ENCODE data around the gene DPF3.

The DPF3 gene

DNA sequence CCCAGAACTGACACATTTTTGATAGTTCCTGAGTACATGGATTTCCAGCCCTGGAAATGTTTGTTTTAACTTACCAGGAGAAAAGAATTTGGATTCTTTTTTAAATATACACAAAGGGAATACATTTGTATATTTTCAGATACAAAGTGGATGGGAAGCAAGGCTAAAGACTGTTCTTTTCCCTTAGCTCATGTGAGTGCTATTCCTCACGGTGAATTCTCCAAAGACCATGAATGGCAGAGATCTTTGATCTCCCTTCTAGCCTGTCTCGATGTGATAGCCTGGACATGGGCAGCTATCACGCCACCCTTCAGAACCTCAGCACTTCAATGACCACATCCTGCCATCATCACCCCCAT, 91.3 kb downstream of the DPF3 start:
- no peak overlapping the region for H3K4me3 ChIP-seq (ENCODE audit: low read depth, low read length)
- TF ChIP-seq, protein P1, sequence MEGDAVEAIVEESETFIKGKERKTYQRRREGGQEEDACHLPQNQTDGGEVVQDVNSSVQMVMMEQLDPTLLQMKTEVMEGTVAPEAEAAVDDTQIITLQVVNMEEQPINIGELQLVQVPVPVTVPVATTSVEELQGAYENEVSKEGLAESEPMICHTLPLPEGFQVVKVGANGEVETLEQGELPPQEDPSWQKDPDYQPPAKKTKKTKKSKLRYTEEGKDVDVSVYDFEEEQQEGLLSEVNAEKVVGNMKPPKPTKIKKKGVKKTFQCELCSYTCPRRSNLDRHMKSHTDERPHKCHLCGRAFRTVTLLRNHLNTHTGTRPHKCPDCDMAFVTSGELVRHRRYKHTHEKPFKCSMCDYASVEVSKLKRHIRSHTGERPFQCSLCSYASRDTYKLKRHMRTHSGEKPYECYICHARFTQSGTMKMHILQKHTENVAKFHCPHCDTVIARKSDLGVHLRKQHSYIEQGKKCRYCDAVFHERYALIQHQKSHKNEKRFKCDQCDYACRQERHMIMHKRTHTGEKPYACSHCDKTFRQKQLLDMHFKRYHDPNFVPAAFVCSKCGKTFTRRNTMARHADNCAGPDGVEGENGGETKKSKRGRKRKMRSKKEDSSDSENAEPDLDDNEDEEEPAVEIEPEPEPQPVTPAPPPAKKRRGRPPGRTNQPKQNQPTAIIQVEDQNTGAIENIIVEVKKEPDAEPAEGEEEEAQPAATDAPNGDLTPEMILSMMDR (IDR thresholded peaks at IDR 0.05; ENCODE audit: borderline replicate concordance, insufficient read depth, low read depth, low read length) = no peak

DNA sequence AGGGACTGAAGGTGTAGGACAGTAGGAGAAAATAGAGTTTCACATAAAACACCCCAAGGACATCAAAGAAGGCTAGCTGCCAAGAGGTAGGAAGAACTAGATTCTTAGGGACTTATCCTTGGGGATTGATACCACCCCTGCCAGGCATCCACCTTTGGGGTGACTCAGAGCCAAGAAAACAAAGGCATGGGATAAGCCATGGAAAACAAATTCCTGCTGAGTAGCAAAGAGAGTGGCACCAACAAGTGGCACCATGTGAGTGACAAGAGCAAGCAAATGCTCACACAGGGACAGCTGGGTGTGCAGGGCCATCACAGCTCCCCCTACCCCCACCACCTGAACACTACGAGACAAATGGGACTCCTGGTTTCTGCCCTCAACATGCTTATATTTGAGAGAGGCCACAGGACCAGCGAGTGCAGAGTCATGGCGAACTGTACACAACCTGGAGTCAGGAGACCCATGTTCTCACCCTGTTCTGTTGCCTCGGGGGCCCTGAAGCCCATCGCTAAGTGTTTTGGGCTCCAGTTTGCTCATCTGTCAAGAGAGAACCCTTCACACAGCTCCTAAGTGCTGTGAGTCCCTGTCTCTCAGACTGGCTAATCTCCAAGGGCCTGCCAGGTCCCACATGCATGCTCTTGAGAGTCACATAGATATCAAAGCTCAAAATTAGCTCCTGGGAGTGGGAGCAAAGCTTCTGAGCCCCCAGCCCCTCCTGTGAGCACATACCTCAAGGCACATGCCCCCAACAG, 91.9 kb downstream of the DPF3 start:
- TF ChIP-seq, protein P1 (IDR thresholded peaks at IDR 0.05; ENCODE audit: borderline replicate concordance, insufficient read depth, low read depth, low read length) = no peak
- no peak overlapping the region for H3K4me3 ChIP-seq (ENCODE audit: low read depth, low read length)

DNA sequence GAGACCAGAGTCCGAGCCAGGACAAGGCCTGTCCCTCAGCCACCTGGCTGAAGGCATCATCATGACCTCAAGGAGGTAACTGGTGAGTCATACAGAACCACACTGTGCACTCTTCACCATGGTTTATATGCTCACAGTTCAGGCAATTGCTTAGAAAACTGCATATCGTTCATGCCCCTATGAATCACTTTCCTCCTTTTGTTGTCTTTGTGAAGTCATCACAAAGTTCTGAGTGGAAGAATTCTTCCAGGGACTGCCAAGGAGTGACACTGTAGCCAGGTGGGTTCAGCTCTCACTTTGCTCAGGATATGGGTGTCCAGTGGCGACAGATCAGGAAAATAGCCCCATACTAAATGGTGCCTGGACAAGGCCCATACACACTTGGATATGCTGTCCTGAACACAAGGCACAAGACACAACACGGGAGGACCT, 92.5 kb downstream of the DPF3 start:
- TF ChIP-seq, protein P1 (IDR thresholded peaks at IDR 0.05; ENCODE audit: borderline replicate concordance, insufficient read depth, low read depth, low read length) = no peak
- H3K4me3 ChIP-seq (ENCODE audit: low read depth, low read length) = no peak overlapping the region

DNA sequence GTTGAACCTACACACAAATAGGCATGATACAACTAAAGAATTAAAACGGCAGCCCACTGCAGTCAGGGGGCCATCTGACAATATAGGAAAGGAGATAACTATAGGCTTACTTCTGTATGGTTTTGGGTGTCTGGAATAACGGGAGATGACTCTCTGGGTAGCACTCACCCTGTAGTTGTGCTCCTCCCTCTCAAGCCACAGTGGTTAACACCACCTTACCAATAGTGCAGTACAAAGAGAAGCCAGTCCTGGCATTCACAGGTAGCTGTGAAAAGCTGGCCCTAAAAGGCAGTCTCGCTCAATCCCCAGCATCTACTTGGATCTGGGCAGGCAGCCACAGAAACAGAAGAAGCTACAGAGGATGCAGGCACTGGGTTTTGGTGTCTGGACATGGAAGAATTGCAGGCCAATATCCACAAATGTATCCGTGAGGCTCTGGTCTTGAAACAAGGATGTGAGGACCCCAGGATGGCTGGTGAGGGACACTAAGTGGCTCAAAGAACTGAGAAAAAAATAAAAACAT, 93.0 kb downstream of the DPF3 start:
- no peak overlapping the region for H3K4me3 ChIP-seq (ENCODE audit: low read depth, low read length)
- TF ChIP-seq, protein P1 (IDR thresholded peaks at IDR 0.05; ENCODE audit: borderline replicate concordance, insufficient read depth, low read depth, low read length) = no peak

DNA sequence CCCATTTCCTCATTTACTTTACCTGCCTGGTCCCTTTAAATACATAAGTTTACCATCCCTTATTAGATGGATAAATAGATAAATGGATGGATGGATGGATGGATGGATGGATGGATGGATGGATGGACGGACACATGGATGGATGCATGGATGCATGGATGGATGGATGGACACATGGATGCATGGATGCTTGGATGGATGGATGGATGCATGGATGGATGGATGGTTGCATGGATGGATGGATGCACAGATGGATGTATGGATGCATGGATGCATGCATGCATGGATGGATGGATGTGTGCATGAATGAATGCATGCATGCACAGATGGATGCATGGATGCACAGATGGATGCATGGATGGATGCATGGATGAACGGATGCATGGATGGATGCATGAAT, 93.6 kb downstream of the DPF3 start:
- TF ChIP-seq, protein P1 (IDR thresholded peaks at IDR 0.05; ENCODE audit: borderline replicate concordance, insufficient read depth, low read depth, low read length) = no peak
- no peak overlapping the region for H3K4me3 ChIP-seq (ENCODE audit: low read depth, low read length)

DNA sequence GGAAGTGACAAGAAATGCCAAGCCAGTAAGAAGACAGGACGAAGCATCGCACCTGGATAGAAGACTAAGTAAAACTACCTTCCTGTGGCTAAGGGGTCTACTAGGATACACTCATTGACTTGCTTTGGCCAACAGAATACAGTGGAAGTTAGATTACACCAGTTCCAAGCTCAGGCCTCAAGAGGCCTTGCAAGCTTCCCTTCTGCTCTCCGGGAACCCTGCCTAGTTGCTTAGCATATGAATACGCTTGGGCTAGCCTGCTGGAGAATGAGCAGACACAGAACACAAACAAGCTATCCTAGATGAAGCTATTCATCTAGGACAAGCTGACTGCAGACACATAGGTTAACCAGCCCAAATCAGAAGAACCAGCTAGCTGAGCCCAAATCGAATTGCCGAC, 97.0 kb downstream of the DPF3 start:
- H3K4me3 ChIP-seq (ENCODE audit: low read depth, low read length) = no peak overlapping the region
- TF ChIP-seq, protein P1 (IDR thresholded peaks at IDR 0.05; ENCODE audit: borderline replicate concordance, insufficient read depth, low read depth, low read length) = no peak
